Measurements from ENCODE around the gene ZDHHC15. TPM values are rescaled to one million over a fixed set of nuclear protein-coding genes. Genes with fewer than 3 reads are reported as not detected.
"Not testable (repeated sequence)": the region's sequence is repeated elsewhere in the genome, so short reads cannot be mapped to it uniquely, and the experiment has no call there.

Gene ZDHHC15
- total RNA-seq, 2 experiments from 2014 or later = 0.03 TPM; not detected in 1

GRCh38 chrX:75361788-75362187 lies 161.0 kb downstream of the ZDHHC15 start:
- H3K36me3 Mint-ChIP-seq (ENCODE audit: low read depth) = no peaks in the 10 kb centered on the region
- H3K4me3 Mint-ChIP-seq = no peak overlapping the region
- no peaks in the 10 kb centered on the region for H3K27me3 Mint-ChIP-seq
- ChIA-PET POLR2A (no interaction called here), CTCF (no interaction called here)
- no peak for DNase-seq
- no peaks in the 10 kb centered on the region for H3K4me1 Mint-ChIP-seq
- no peak overlapping the region for H3K27ac Mint-ChIP-seq
- peaks cover 3% of the 10 kb centered on the region for H3K9me3 Mint-ChIP-seq

GRCh38 chrX:75348601-75349000 lies 174.2 kb downstream of the ZDHHC15 start:
- H3K36me3 Mint-ChIP-seq (ENCODE audit: low read depth); CTCF ChIA-PET; DNase-seq; H3K9me3 Mint-ChIP-seq; H3K27ac Mint-ChIP-seq; H3K4me1 Mint-ChIP-seq; H3K4me3 Mint-ChIP-seq; H3K27me3 Mint-ChIP-seq; POLR2A ChIA-PET: not testable (repeated sequence)

GRCh38 chrX:75337525-75337924 lies 185.3 kb downstream of the ZDHHC15 start:
- no peaks in the 10 kb centered on the region for H3K4me1 Mint-ChIP-seq
- CTCF ChIA-PET = no interaction called here
- DNase-seq = no peak
- peaks cover 12% of the 10 kb centered on the region for H3K36me3 Mint-ChIP-seq (ENCODE audit: low read depth)
- no peak overlapping the region for H3K27ac Mint-ChIP-seq
- H3K9me3 Mint-ChIP-seq = no peaks in the 10 kb centered on the region
- no peak overlapping the region for H3K4me3 Mint-ChIP-seq
- H3K27me3 Mint-ChIP-seq = no peaks in the 10 kb centered on the region
- POLR2A ChIA-PET = no interaction called here

- Mint-ChIP-seq H3K4me3 (no peak overlapping the region), H3K9me3 (peaks cover 6% of the 10 kb centered on the region), H3K27me3 (no peaks in the 10 kb centered on the region), H3K36me3 (ENCODE audit: low read depth) (peaks cover 31% of the 10 kb centered on the region), H3K4me1 (no peaks in the 10 kb centered on the region), H3K27ac (no peak overlapping the region)
- ChIA-PET CTCF (no interaction called here), POLR2A (no interaction called here)
- DNase-seq = no peak
Measured at GRCh38 chrX:75335127-75335458, 187.7 kb downstream of the ZDHHC15 start.

- DNase-seq, H3K4me1 Mint-ChIP-seq, H3K27ac Mint-ChIP-seq, POLR2A ChIA-PET, H3K4me3 Mint-ChIP-seq, H3K9me3 Mint-ChIP-seq, H3K27me3 Mint-ChIP-seq, CTCF ChIA-PET: not testable (repeated sequence)
- peaks cover 36% of the 10 kb centered on the region for H3K36me3 Mint-ChIP-seq (ENCODE audit: low read depth)
Measured at GRCh38 chrX:75334407-75335126, 188.3 kb downstream of the ZDHHC15 start.

GRCh38 chrX:75327607-75328006 lies 195.2 kb downstream of the ZDHHC15 start:
- no peak for DNase-seq
- Mint-ChIP-seq H3K36me3 (ENCODE audit: low read depth) (peaks cover 64% of the 10 kb centered on the region), H3K4me1 (no peaks in the 10 kb centered on the region), H3K27me3 (no peaks in the 10 kb centered on the region), H3K4me3 (no peak overlapping the region), H3K27ac (no peak overlapping the region), H3K9me3 (peaks cover 13% of the 10 kb centered on the region)
- CTCF ChIA-PET = no interaction called here
- POLR2A ChIA-PET = no interaction called here

Other genes starting within 250 kb of the ZDHHC15 start
- gene UPRT, start 249.0 kb downstream of the ZDHHC15 start, total RNA-seq = 10 to 100 TPM; 19.2 to 19.8 TPM

All from activated CD4-positive, alpha-beta memory T cell treated with anti-CD3 and anti-CD28 coated beads, Interleukin-2, amount 10 ng/mL, durations not matched to agents 7 days and 5 days (primary cell).